CD4-positive, alpha-beta T cell treated with Interleukin-17A for 1 hour (primary cell): Measurements from ENCODE around the gene ZNF516.

Experiments
- DNase-seq: peaks from one replicate; pipeline ENCODE4 v3.0.0-alpha.2; 2020

The ZNF516 gene

GRCh38 chr18:76420898-76421684 is 74.0 kb downstream of the ZNF516 start:
- DNase-seq: no peak

- no peak for DNase-seq
Observed at GRCh38 chr18:76419811-76420210, 75.2 kb downstream of the ZNF516 start.

DNA sequence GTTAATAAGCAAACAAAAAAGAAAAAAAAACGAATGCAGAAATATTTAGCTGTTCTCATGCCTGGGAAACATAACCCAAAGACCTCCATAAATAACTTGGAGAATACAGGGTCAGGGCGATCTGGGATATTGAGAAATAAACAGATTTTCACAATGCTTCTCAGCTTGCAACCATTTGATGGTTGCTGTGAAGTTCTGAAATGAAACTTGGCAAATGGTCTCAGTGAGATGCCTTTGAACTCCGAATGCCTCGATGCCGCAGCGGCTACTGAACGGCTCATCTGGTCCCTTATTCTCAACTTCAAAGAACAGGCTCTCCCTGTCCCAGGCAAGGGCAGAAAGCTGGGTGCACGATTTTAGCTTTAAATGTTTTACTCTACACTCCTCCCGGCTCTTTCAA is 78.1 kb downstream of the ZNF516 start:
- DNase-seq: no peak

DNA sequence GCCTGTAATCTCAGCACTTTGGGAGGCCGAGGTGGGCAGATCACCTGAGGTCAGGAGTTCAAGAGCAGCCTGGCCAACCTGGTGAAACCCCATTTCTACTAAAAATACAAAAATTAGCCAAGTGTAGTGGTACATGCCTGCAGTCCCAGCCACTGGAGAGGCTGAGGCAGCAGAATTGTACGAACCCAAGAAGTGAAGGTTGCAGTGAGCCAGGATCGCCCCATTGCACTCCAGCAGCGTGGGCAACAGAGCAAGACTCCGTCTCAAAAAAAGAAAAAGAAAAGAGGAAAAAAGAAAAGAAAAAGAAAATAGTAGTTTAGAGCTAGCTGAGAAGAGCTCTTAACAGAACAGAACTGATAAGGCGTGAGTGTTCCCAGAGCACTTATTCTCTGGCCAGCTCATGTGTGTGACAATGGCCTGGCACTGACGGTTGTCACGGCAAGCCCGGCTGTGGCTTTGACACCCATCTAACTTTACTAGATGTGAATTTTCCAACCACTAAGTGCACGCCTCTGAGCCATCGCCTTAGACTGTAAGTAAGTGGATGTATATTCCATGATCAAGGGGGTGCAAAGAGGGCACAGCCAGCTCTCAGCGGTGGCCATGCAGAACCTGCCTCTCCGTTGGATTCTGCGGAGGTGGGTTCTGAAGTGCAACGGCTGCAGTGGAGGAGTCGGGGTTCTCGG is 80.0 kb downstream of the ZNF516 start:
- DNase-seq: peak; percentile 10

- DNase-seq: no peak
Observed at GRCh38 chr18:76412818-76413565, 82.0 kb downstream of the ZNF516 start.

- DNase-seq: no peak
Observed at GRCh38 chr18:76412010-76412817, 82.8 kb downstream of the ZNF516 start.

GRCh38 chr18:76410660-76411417 is 84.2 kb downstream of the ZNF516 start:
- no peak for DNase-seq

DNA sequence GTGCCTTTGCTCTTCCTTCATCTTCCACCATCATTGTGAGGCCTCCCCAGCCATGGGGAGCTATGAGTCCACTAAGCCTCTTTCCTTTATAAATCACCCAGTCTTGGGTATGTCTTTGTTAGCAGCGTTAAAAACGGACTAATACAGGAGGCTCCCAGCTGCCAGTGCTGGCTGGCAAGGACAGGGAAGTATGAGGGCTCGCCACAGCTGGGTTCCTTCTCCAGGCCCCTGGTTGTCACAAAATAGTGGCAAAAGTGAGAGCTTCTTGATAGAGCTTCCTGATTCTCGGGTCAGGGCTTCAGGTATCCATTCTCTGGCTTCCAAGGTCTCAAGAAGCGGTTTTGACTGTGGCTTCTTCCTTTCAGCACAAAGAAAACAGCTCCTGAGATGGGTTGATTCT is 85.0 kb downstream of the ZNF516 start:
- DNase-seq: no peak

- DNase-seq: no peak
Observed at GRCh38 chr18:76408480-76409067, 86.5 kb downstream of the ZNF516 start.

DNA sequence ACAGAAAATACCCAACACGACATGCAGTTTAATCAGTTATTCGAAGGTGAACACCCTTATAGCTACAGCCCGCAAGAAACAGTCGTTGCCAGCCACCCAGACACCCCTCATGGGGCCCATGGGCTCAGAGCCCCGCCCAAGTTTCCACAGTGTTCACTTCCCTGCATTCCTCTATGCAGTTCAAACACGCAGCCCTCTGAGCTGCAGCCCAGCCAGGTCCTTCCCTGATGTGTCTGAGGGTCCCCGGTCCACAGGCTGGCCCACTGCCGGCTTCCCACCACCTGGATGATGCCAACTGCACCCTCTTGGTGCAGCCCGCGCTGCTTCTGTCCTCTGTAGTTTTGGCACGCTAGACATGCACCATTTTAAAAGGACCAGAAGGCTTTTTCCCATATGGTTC is 87.4 kb downstream of the ZNF516 start:
- no peak for DNase-seq

- DNase-seq: no peak
Observed at GRCh38 chr18:76406791-76407190, 88.3 kb downstream of the ZNF516 start.

GRCh38 chr18:76405681-76406356 is 89.2 kb downstream of the ZNF516 start:
- peak; percentile 57 for DNase-seq

GRCh38 chr18:76405280-76405679 is 89.8 kb downstream of the ZNF516 start:
- DNase-seq: no peak

DNA sequence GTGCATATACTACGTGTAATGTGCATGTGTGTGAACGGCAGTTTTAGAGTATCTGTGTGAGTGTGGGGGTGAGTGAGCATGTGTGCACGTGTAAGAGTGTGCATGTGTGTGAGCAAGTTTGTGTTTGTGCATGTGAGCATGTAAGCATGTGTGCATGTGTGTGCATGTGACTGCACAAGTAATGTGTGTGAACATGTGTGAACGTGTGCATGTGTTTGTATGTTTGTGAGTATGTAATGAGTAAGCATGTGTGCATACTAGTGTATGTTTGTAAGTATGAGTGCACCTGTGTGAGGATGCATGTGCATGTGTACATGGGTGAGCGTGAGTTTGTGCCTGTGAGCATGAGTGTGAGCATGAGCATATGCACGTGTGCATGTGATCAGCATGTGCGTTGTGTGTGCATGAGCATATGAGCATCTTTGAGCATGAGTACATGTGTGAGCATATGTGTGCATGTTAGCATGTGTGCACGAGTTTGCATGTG is 90.7 kb downstream of the ZNF516 start:
- no peak for DNase-seq

DNA sequence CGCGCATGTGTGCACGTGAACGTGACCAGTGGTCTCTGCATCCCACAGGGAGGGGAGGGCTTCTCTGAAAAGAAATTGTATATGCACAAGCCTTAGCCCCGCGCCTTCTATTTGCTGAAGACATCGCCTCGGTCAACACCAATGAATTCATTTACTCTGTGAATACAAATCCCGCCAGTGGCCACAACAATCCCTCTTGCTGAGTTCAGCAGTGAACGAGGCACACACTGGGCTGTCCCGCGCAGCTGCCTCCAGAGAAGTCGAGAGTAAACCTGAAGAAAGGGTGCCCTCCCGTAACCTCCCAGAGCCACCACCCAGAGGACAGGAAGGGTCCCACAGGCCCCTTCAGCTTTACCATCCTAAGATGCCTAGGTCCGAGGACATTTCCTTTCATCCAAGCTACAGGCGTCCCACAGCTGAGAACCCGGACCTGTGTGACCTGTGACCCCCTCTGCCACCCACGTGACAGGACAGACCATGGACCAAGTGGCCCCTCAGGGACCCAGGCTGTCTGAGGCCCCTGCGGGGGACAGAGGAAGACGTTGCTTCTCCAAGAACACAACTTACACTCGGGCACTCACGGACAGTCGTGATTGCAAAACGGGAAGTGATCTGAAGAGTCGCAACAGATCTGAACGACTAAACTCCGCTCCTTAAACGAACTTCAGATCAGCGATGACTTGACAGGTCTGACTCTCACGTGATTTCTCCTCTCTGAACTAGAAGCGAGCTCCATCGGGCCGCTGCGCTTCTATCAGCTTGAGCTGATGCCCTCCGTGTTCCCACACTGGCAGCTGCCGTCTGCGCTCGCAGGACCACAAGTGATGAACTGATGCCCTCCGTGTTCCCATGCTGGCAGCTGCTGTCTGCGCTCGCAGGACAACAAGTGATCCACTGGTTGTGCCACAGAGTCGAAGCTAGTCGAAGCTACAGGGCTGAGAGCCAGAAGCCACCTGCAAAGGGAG is 92.7 kb downstream of the ZNF516 start:
- no peak for DNase-seq

DNA sequence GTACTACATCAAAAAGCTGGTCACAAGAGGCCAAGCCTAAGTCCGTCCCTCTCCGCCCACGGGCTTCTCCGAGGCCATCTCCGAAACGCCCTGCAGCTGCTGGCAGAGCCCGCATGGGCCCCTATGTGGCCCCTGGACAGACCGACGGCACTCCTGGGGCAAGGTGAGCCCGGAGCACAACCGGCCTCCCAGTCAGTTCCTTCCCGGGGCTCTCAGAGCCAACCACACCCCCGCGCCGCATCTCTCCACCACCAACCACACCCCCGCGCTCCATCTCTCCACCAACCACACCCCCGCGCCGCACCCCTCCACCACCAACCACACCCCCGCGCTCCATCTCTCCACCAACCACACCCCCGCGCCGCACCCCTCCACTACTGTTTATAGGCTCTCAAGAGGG is 93.5 kb downstream of the ZNF516 start:
- DNase-seq: no peak

- no peak for DNase-seq
Observed at GRCh38 chr18:76399613-76400391, 95.2 kb downstream of the ZNF516 start.

DNA sequence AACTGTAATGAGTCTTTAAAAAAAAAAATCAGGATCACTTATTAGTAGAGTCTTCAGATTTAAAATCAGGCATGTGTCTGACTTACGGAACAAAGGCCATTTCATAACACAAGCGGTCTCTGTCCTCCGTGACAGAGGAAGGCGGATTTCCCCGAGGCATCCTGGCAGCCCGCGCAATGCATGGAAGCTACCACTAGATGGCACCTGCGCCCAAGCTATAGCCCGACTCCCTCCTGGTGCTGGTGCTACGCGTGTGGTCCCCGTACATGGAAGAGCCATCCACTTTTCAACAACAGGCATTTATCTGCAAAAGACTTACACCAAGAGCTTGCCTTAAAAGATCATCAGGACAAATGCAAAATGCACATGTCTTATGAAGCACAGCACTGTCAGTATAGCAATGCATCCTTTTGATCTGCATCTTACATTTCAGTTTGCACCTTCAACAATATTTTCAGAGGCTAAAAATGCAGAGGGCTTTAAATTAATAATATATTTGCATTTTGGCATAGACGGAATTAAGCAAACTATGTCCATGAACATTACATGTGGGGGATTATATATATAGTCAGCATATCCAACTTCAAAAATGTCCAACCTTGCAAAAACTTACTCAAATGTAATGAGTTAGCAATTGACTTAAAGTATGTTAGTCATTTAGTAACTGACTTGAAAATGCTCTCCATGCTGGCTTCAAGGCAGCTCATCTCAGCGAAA is 96.0 kb downstream of the ZNF516 start:
- DNase-seq: peak; percentile 74
